ENCODE measurements around the gene ITGA11.

DNA sequence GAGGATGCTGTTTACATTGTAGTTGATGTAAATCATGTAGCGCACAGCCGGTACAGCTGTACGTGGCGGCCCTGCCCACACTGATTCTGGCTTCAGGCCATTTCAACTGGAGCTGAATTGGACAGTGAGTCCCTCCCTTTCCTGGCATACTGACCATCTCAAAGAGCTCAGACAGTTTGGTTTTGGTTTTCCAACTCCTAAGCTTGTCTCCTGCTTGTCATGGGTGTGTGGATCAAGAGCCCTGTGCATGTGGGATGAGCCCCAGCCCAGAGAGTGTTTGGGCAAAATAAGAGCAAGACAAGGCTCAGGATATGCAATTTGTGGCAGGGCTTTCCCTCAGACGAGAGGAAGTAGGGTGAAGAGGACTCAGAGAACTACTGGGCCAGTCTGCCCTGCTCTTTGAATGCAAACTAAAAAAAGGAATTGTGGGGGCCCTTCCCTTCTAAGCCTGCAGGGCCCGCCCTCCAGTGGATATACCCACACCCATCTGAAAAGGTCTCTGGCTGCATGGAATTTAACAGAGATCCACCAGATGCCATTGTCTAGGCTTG is 13.3 kb downstream of the ITGA11 start:
- TF ChIP-seq POLR2A (IDR thresholded peaks at IDR 0.05; ENCODE audit: low read depth) (no peak), POLR2AphosphoS5 (IDR thresholded peaks at IDR 0.05) (no peak), EP300 (IDR thresholded peaks at IDR 0.05) (no peak)
- TF ChIP-seq, protein P1, sequence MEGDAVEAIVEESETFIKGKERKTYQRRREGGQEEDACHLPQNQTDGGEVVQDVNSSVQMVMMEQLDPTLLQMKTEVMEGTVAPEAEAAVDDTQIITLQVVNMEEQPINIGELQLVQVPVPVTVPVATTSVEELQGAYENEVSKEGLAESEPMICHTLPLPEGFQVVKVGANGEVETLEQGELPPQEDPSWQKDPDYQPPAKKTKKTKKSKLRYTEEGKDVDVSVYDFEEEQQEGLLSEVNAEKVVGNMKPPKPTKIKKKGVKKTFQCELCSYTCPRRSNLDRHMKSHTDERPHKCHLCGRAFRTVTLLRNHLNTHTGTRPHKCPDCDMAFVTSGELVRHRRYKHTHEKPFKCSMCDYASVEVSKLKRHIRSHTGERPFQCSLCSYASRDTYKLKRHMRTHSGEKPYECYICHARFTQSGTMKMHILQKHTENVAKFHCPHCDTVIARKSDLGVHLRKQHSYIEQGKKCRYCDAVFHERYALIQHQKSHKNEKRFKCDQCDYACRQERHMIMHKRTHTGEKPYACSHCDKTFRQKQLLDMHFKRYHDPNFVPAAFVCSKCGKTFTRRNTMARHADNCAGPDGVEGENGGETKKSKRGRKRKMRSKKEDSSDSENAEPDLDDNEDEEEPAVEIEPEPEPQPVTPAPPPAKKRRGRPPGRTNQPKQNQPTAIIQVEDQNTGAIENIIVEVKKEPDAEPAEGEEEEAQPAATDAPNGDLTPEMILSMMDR (IDR thresholded peaks at IDR 0.05): no peak
